CD4-positive, alpha-beta T cell treated with Interleukin-6 at 100 ng/mL for 8 hours (primary cell): ENCODE measurements around the gene TSNAX.

ENCODE experiments used
- DNase-seq: peaks from one replicate; pipeline ENCODE4 v3.0.0-alpha.2; 2020; ENCODE audit warnings: mixed read lengths, low spot score

The TSNAX gene

GRCh38 chr1:231518485-231519034 is 9.9 kb upstream of the TSNAX start:
- no peak for DNase-seq

GRCh38 chr1:231519166-231519565 is 9.3 kb upstream of the TSNAX start:
- DNase-seq = no peak

GRCh38 chr1:231522038-231522437 is 6.4 kb upstream of the TSNAX start:
- DNase-seq = no peak

- no peak for DNase-seq
Measured at GRCh38 chr1:231522931-231523642, 5.4 kb upstream of the TSNAX start.

- DNase-seq = no peak
Measured at GRCh38 chr1:231523816-231524215, 4.7 kb upstream of the TSNAX start.

- no peak for DNase-seq
Measured at GRCh38 chr1:231526536-231526935, 1.9 kb upstream of the TSNAX start.

GRCh38 chr1:231527586-231528171 is 790 bp upstream of the TSNAX start:
- no peak for DNase-seq

- no peak for DNase-seq
Measured at GRCh38 chr1:231533240-231533639, 4.8 kb downstream of the TSNAX start.

- DNase-seq = no peak
Measured at GRCh38 chr1:231534703-231535159, 6.3 kb downstream of the TSNAX start.

- no peak for DNase-seq
Measured at GRCh38 chr1:231536099-231536498, 7.6 kb downstream of the TSNAX start.

GRCh38 chr1:231540847-231541246 is 12.4 kb downstream of the TSNAX start:
- DNase-seq = no peak

- DNase-seq = no peak
Measured at GRCh38 chr1:231541842-231542241, 13.4 kb downstream of the TSNAX start.

- DNase-seq = no peak
Measured at GRCh38 chr1:231544943-231545592, 16.6 kb downstream of the TSNAX start.

- DNase-seq = no peak
Measured at GRCh38 chr1:231546693-231547092, 18.2 kb downstream of the TSNAX start.

GRCh38 chr1:231549733-231550447 is 21.4 kb downstream of the TSNAX start:
- no peak for DNase-seq

- peak; percentile 8 for DNase-seq
Measured at GRCh38 chr1:231550448-231550781, 21.9 kb downstream of the TSNAX start.

- DNase-seq = no peak
Measured at GRCh38 chr1:231553320-231553719, 24.9 kb downstream of the TSNAX start.

GRCh38 chr1:231554969-231555368 is 26.5 kb downstream of the TSNAX start:
- DNase-seq = no peak

- no peak for DNase-seq
Measured at GRCh38 chr1:231557411-231557810, 28.9 kb downstream of the TSNAX start.

GRCh38 chr1:231557898-231558707 is 29.6 kb downstream of the TSNAX start:
- DNase-seq = no peak

- no peak for DNase-seq
Measured at GRCh38 chr1:231558708-231559185, 30.3 kb downstream of the TSNAX start.
